Aorta (tissue), 5 donors: ENCODE measurements around the gene EEPD1. TPM values are rescaled to one million over a fixed set of nuclear protein-coding genes. Genes with fewer than 3 reads are reported as not detected.
"Not testable (repeated sequence)": the region's sequence is repeated elsewhere in the genome, so short reads cannot be mapped to it uniquely, and the experiment has no call there.

Experiments
- ATAC-seq: fragments of 200-7000 bp; cut with Tn5 transposase; one replicate; pipeline ENCODE4 v1.9.1; 2022; ENCODE audit warnings: moderate library complexity; ENCODE audit not compliant: low FRiP score
- DNase-seq, 2 donors: peaks; one replicate each; pipeline ENCODE4 v3.0.0-alpha.2; 2020
- H3K27ac ChIP-seq, 2 donors: one replicate each; pipeline ENCODE4 v1.5.1; 2013; ENCODE audit warnings: low read length in 2 of 2, mild to moderate bottlenecking in 2 of 2, moderate library complexity in 2 of 2, control low read depth in 1 of 2, inconsistent platforms in 1 of 2, low read depth in 1 of 2
- H3K27me3 ChIP-seq, 2 donors: one replicate each; pipeline ENCODE4 v1.6.1; 2013; ENCODE audit warnings: control low read depth in 1 of 2, low read length in 1 of 2, mild to moderate bottlenecking in 1 of 2, moderate library complexity in 1 of 2; ENCODE audit not compliant: insufficient read depth in 2 of 2, control insufficient read depth in 1 of 2
- H3K36me3 ChIP-seq, 2 donors: one replicate each; pipeline ENCODE4 v1.6.1; 2013; ENCODE audit warnings: control low read depth in 1 of 2, low read length in 1 of 2, mild to moderate bottlenecking in 1 of 2; ENCODE audit not compliant: insufficient read depth in 2 of 2, control insufficient read depth in 1 of 2
- H3K4me1 ChIP-seq, 2 donors: one replicate each; pipeline ENCODE4 v1.6.1; 2013; ENCODE audit warnings: low read length in 2 of 2, control low read depth in 1 of 2, mild to moderate bottlenecking in 1 of 2, moderate library complexity in 1 of 2; ENCODE audit not compliant: insufficient read depth in 2 of 2, control insufficient read depth in 1 of 2
- H3K4me3 ChIP-seq, 2 donors: one replicate each; pipeline ENCODE4 v1.5.1; 2013; ENCODE audit warnings: low read length in 2 of 2, control low read depth in 1 of 2, mild to moderate bottlenecking in 1 of 2
- H3K9me3 ChIP-seq: one replicate; pipeline ENCODE4 v1.6.1; 2013; ENCODE audit warnings: mild to moderate bottlenecking, low read length; ENCODE audit not compliant: control insufficient read depth
- WGBS, 2 donors: extraction: QIAGEN DNeasy Blood & Tissue Kit; methylation state at CpG; one replicate each; pipeline ENCODE4 v1.1.7; 2013; 5-methylcytosine and 5-hydroxymethylcytosine counted together
- intact Hi-C, 2 donors: fragments of 100-400 bp; cut with DNase I; formaldehyde crosslinking; loops; one replicate each; pipeline versions ENCODE4 v1.14.2 to v1.15.0; 2022
- long read RNA-seq, 2 donors: library from polyadenylated mRNA; unstranded; transcript quantifications; one replicate each; pipeline ENCODE4 v2.0.0, GENCODE V29; 2020 to 2021
- polyA plus RNA-seq, 2 donors: library from polyadenylated mRNA; stranded (reverse); fragments of 200-250 nt; gene quantifications; one replicate each; pipeline ENCODE4 v1.2.3, GENCODE V29; 2013
- total RNA-seq, 2 donors: library from RNA; stranded (reverse); fragmentation: NEBNext Ultra II Directional; extraction: Animal tissue kit (Norgen Biotek cat#: 25700); gene quantifications; one replicate each; pipeline ENCODE4 v1.2.1, GENCODE V29; 2021
- donor health status: healthy with polysubstance abuse.
- donor health status: Bipolar disorder and iron deficiency.
- donor health status: DM: no; HTN: no; CAD: no.
- donor health status: DM: no; HTN: no; CAD: no.
- donor health status: DM: yes; HTN: yes; CAD: no.

Gene EEPD1
- total RNA-seq (10 to 100 TPM; 14.4 to 15.4 TPM), polyA plus RNA-seq (100 to 1,000 TPM in 1 of 2 donors, 10 to 100 TPM in 1; 12.4 to 100 TPM)
- long read RNA-seq, donor 1, full-length matches to known transcripts: 57 of 75 reads
- long read RNA-seq, donor 1, partial matches to known transcripts: 8 of 75 reads
- long read RNA-seq, donor 1, other reads (novel, unspliced or antisense): 10 of 75 reads
- long read RNA-seq, donor 2, full-length matches to known transcripts: 13 of 33 reads
- long read RNA-seq, donor 2, partial matches to known transcripts: 8 of 33 reads
- long read RNA-seq, donor 2, other reads (novel, unspliced or antisense): 12 of 33 reads

GRCh38 chr7:36152756-36153570 lies at the start of gene EEPD1:
Gene EEPD1, plus strand, starts transcription at chr7:36153254. Its CDS starts 1,071 bp downstream, at chr7:36154325.
- DNase-seq (peak; percentile 100), ATAC-seq (peak; percentile 98)
- Histone ChIP-seq H3K4me3 (peak within 1 kb of the TSS; percentile 79 to 90), H3K27me3 (no peaks in the 10 kb centered on the region), H3K36me3 (no peaks in the 10 kb centered on the region), H3K9me3 (no peaks in the 10 kb centered on the region), H3K27ac (peak within 1 kb of the TSS; percentile 3 to 80), H3K4me1 (peaks cover 0 to 4% of the 10 kb centered on the region in 2 donors)
- WGBS, 2 donors: 0% methylated on average over 79 to 88 of the region's 88 CpGs
- intact Hi-C loops: loop anchor here in 1 of 2 donors (1.0 to 5.0 kb wide), 4 partner anchors 36 to 166 kb away; no protein-coding TSS in a partner anchor

- Histone ChIP-seq H3K36me3 (no peaks in the 10 kb centered on the region), H3K27me3 (no peaks in the 10 kb centered on the region), H3K4me1 (no peaks in the 10 kb centered on the region), H3K27ac (no peak overlapping the region), H3K9me3 (no peaks in the 10 kb centered on the region), H3K4me3 (no peak overlapping the region)
- intact Hi-C loops: no loop called here
- WGBS, 2 donors: 72 to 76% methylated on average over 3 of the region's 3 CpGs
- ATAC-seq (no peak), DNase-seq (no peak)
Measured at GRCh38 chr7:36103837-36104561, 49.1 kb upstream of the EEPD1 start.

GRCh38 chr7:36106972-36107908 lies 45.8 kb upstream of the EEPD1 start:
- H3K4me1 ChIP-seq, H3K4me3 ChIP-seq, H3K27me3 ChIP-seq, H3K36me3 ChIP-seq, H3K27ac ChIP-seq, H3K9me3 ChIP-seq, DNase-seq, intact Hi-C loops, ATAC-seq: not testable (repeated sequence)
- 92 to 94% methylated on average over 5 to 6 of the region's 8 CpGs for WGBS, 2 donors

GRCh38 chr7:36107926-36108631 lies 45.0 kb upstream of the EEPD1 start:
- ATAC-seq (no peak), DNase-seq (no peak)
- no peak overlapping the region for H3K27ac ChIP-seq
- no peaks in the 10 kb centered on the region for H3K9me3 ChIP-seq
- no peaks in the 10 kb centered on the region for H3K27me3 ChIP-seq
- WGBS, 2 donors: 63 to 93% methylated on average over 4 of the region's 4 CpGs
- intact Hi-C loops: no loop called here
- no peaks in the 10 kb centered on the region for H3K36me3 ChIP-seq
- H3K4me3 ChIP-seq: no peak overlapping the region
- H3K4me1 ChIP-seq: no peaks in the 10 kb centered on the region

- H3K27me3 ChIP-seq: no peaks in the 10 kb centered on the region
- 79 to 95% methylated on average over 6 of the region's 6 CpGs for WGBS, 2 donors
- H3K9me3 ChIP-seq: no peaks in the 10 kb centered on the region
- H3K4me1 ChIP-seq: no peaks in the 10 kb centered on the region
- no peaks in the 10 kb centered on the region for H3K36me3 ChIP-seq
- no peak overlapping the region for H3K27ac ChIP-seq
- H3K4me3 ChIP-seq: no peak overlapping the region
- DNase-seq (no peak), ATAC-seq (no peak)
- intact Hi-C loops: no loop called here
Measured at GRCh38 chr7:36109013-36109627, 43.9 kb upstream of the EEPD1 start.

GRCh38 chr7:36110584-36110983 lies 42.5 kb upstream of the EEPD1 start:
- WGBS, 2 donors: 87 to 89% methylated on average over 3 of the region's 3 CpGs
- no peak for ATAC-seq
- intact Hi-C loops: loop anchor here in 1 of 2 donors (10.0 kb wide), 1 partner anchor 316 kb away; no protein-coding TSS in a partner anchor
- no peaks in the 10 kb centered on the region for H3K4me1 ChIP-seq
- H3K9me3 ChIP-seq: no peaks in the 10 kb centered on the region
- DNase-seq: no peak
- H3K27ac ChIP-seq: no peak overlapping the region
- H3K36me3 ChIP-seq: no peaks in the 10 kb centered on the region
- no peak overlapping the region for H3K4me3 ChIP-seq
- no peaks in the 10 kb centered on the region for H3K27me3 ChIP-seq

GRCh38 chr7:36112969-36113368 lies 40.1 kb upstream of the EEPD1 start:
- Histone ChIP-seq H3K4me1 (peaks cover 5% of the 10 kb centered on the region in 2 donors), H3K36me3 (no peaks in the 10 kb centered on the region), H3K27me3 (no peaks in the 10 kb centered on the region), H3K4me3 (no peak overlapping the region), H3K9me3 (no peaks in the 10 kb centered on the region), H3K27ac (no peak overlapping the region)
- 81 to 89% methylated on average over 2 of the region's 2 CpGs for WGBS, 2 donors
- DNase-seq (no peak), ATAC-seq (no peak)
- intact Hi-C loops: loop anchor here in 1 of 2 donors (10.0 kb wide), 1 partner anchor 318 kb away; no protein-coding TSS in a partner anchor
